GM20000 (cell line): Measurements from ENCODE around the gene ST6GALNAC6.
"Not testable (repeated sequence)": the region's sequence is repeated elsewhere in the genome, so short reads cannot be mapped to it uniquely, and the experiment has no call there.

ENCODE experiments used
- DNase-seq: peaks from one replicate; pipeline ENCODE4 v3.0.0; 2012; ENCODE audit warnings: low spot score
- TF ChIP-seq, protein P1 (sequence below): IDR thresholded peaks from 2 replicates; pipeline ENCODE4 v1.5.1; 2012; ENCODE audit warnings: mild to moderate bottlenecking, control low read depth; ENCODE audit errors: extremely low read depth, missing control alignments

Gene ST6GALNAC6

DNA sequence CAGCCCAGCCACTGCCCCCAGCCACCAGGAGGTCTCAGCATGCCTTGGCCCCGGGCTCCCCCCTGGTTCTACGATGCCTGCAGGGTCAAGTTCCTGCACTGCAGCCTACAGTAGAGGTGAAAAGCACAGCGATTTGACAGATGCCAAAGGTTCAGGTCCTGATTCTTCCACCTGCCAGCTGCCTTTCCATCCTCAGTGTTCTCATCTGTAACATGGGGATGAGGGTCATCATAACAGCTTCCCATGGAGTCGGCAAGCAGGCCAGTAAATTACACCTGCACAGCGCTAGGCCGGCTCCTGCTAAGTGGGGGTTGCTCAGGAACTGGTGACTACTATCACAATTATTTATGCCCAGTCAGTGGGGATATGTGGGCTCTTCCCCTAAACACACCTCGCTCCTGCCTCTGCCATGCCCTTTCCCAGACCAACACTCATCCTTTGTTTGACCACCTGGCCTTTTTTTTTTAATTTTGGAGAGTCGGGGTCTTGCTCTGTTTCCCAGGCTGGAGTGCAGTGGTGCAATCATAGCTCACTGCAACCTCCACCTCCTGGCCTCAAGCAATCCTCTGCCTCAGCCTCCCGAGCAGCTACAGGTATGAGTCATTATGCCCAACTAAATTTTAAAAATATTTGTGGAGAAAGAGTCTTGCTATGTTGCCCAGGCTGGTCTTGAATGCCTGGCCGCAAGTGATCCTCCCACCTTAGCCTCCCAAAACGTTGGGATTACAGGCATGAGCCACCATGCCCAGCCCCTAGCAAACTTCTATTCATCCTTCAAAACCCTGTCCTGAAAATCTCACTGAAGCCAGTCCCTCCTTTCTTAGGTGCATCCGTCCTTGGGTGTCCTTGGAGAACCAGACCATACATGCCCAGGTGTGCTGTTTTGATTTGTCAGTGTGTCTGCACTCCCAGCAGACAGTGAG lies 51.3 kb downstream of the ST6GALNAC6 start:
- no peak for DNase-seq
- TF ChIP-seq, protein P1, sequence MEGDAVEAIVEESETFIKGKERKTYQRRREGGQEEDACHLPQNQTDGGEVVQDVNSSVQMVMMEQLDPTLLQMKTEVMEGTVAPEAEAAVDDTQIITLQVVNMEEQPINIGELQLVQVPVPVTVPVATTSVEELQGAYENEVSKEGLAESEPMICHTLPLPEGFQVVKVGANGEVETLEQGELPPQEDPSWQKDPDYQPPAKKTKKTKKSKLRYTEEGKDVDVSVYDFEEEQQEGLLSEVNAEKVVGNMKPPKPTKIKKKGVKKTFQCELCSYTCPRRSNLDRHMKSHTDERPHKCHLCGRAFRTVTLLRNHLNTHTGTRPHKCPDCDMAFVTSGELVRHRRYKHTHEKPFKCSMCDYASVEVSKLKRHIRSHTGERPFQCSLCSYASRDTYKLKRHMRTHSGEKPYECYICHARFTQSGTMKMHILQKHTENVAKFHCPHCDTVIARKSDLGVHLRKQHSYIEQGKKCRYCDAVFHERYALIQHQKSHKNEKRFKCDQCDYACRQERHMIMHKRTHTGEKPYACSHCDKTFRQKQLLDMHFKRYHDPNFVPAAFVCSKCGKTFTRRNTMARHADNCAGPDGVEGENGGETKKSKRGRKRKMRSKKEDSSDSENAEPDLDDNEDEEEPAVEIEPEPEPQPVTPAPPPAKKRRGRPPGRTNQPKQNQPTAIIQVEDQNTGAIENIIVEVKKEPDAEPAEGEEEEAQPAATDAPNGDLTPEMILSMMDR: no peak

GRCh38 chr9:127847178-127847510 lies 52.3 kb downstream of the ST6GALNAC6 start:
- TF ChIP-seq, protein P1: no peak
- DNase-seq: no peak

GRCh38 chr9:127846443-127847177 lies 52.8 kb downstream of the ST6GALNAC6 start:
- TF ChIP-seq, protein P1: no peak
- no peak for DNase-seq

DNA sequence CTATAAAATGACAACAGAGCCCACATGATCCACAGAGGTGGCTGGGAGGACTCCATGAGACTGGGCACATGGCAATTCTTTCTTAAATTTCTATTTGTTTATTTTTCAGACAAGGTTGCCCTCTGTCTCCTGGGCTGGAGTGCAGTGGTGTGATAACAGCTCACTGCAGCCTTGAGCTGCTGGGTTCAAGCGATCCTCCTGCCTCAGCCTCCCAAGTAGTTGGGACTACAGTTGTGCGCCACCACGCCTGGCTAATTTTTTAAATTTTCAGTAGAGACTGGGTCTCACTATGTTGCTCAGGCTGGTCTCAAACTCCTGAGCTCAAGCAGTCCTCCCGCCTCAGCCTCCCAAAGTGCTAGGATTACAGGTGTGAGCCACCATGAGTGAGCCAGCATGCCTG lies 53.8 kb downstream of the ST6GALNAC6 start:
- DNase-seq: not testable (repeated sequence)

DNA sequence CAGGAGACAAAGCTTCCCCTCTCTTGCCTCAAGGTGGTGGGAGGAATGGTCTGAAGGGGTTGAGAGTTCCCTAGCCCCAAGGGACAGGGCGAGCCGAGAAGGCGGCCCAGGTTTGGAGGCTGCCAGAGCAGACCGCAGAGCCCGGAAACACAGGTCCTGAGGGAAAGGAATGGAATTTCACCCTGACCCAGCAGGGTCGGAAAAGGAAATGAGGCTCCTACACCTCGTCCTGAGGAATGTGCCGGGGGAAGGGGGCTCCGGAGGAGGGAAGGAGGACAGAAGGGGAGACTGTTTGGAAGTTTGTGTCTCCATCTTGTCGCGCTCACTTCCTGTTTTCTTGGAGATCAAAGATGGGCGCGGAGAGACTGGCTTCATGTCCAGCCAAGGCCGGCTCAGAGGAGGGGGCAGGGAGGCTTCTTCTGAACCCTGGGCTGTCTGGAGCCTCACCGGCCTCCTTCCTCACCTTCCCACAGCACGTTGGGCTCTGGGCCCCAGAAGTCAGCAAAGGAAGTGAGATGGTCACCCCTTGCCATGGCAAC lies 54.5 kb downstream of the ST6GALNAC6 start:
- no peak for DNase-seq
- TF ChIP-seq, protein P1: no peak

DNA sequence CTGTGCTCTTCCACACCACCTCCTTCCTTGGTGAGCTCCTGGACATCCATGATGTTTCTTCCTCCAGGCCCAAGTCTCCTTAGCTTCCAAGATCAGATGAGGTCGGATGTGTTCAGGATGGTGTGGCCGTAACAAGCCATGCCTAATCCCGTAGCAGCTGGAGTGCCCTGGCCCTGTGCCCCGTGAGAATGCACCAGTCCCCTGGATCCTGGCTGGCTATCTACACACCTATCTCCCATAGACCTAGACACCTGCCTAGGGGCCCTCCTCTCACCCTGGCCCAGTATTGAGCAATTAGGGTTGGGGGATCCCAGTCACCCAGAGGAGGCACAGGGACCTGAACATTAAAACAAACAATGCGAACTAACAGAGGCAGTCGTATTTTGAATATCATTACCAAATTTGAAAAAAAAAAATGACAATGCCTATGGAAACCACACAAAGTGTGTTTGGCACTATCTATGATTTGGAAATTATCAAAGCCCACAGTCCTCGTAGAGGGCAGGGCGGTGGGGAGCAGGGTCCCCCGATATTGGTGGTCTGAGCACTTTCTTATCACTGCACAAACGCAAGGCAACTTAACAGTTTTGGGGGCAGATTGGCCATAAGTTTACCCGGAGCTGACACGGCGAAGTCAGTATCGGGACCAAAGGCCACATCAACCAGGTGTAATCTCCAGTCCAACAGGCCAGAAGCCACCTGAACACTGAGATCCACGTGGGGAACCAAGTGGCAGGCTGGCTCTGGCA lies 58.1 kb downstream of the ST6GALNAC6 start:
- TF ChIP-seq, protein P1: no peak
- no peak for DNase-seq

DNA sequence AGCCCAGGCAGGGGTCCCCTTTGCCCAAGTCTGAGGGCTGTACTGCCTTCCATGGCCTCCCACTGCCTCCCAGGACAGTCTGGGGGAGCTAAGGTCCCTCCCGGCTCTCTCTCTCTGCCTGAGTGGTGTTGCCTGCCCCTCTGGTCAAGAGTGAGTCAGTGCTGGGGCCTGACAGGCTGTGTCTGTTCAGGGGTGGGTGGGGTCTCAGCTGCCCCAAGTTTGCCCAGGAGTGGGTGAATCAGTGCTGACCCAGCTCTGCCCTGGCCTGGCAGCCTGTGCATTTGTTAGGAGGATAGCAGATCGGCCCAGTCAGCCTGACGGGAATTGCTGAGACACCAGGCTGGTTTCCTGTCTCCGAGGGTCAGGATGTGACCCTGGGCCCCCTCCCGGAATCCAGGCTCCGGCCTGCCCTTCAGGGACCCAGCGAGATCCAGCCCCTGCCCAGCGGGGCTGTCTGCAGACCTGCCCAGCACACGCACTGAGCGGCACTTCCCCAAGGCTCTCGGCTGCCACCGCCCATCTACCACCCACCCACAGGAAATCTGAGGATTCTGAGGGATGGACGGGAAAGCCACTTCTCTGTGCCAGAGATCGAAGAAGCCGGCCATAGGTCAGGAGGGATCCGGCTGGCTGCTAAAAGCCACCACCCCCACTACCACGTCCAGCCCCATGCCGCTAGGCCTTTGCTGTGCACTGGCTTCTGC lies 60.9 kb downstream of the ST6GALNAC6 start:
- TF ChIP-seq, protein P1: no peak
- no peak for DNase-seq
